AG04450 (cell line): ENCODE data around the gene MRPL52. TPM values are rescaled to one million over a fixed set of nuclear protein-coding genes. Genes with fewer than 3 reads are reported as not detected.

Experiments
- CTCF ChIA-PET: fragments of 300-600, 350-600 bp; formaldehyde crosslinking; extraction: SDS; loops from one replicate; lab custom pipeline; 2022; ENCODE audit warnings: antibody characterized with exemption, inconsistent platforms; lab: Charles Lee
- POLR2A ChIA-PET: fragments of 350-600 bp; formaldehyde crosslinking; extraction: SDS; loops from one replicate; lab custom pipeline; 2021; ENCODE audit warnings: antibody characterized with exemption, inconsistent platforms; lab: Yijun Ruan, JAX
- DNase-seq: peaks from one replicate; pipeline ENCODE4 v3.0.0-alpha.2; 2011; ENCODE audit warnings: low read depth, low spot score
- H3K27ac ChIP-seq: one replicate; pipeline ENCODE4 v1.5.1; 2012; ENCODE audit warnings: low read depth, low read length, control low read depth
- H3K27me3 ChIP-seq: one replicate; pipeline ENCODE4 v1.6.0; 2012; ENCODE audit warnings: low read length; ENCODE audit not compliant: control insufficient read depth, insufficient read depth
- H3K4me3 ChIP-seq: 2 replicates; pipeline ENCODE4 v1.5.1; 2011; ENCODE audit warnings: mild to moderate bottlenecking, low read depth, low read length, control low read depth
- H3K9me3 ChIP-seq: 2 replicates; pipeline ENCODE4 v1.5.1; 2012; ENCODE audit warnings: low read length; ENCODE audit not compliant: control insufficient read depth, insufficient read depth
- CTCF ChIP-seq: IDR thresholded peaks from 2 replicates; pipeline ENCODE4 v1.5.1; 2011; ENCODE audit warnings: low read depth, low read length, control low read depth, inconsistent platforms
- polyA plus RNA-seq: library from polyadenylated mRNA; depleted of rRNA; stranded (reverse); fragments of >200 nt; gene quantifications from 2 replicates; pipeline ENCODE4 v1.2.3, GENCODE V29; 2011

The MRPL52 gene
- polyA plus RNA-seq, 1 experiment: 78.1 TPM

GRCh38 chr14:22807432-22808087 lies 22.1 kb upstream of the MRPL52 start:
- CTCF ChIA-PET: interaction anchor here (0.6 to 1.1 kb wide), 4 partner anchors 15 to 251 kb away, joined by 3 read pairs; no protein-coding TSS in a partner anchor
- Histone ChIP-seq H3K4me3 (no peak overlapping the region), H3K27ac (no peak overlapping the region), H3K9me3 (no peaks in the 10 kb centered on the region), H3K27me3 (no peaks in the 10 kb centered on the region)
- TF ChIP-seq CTCF: no peak
- DNase-seq: no peak
- POLR2A ChIA-PET: interaction anchor here (0.5 kb wide), 1 partner anchor 204 kb away, joined by 4 read pairs; no protein-coding TSS in a partner anchor

- Histone ChIP-seq H3K4me3 (no peak overlapping the region), H3K27ac (no peak overlapping the region), H3K9me3 (no peaks in the 10 kb centered on the region), H3K27me3 (no peaks in the 10 kb centered on the region)
- ChIA-PET POLR2A (no interaction called here), CTCF (interaction anchor here (0.6 to 1.3 kb wide), 5 partner anchors 14 to 252 kb away, joined by 3 to 6 read pairs (median 3); no protein-coding TSS in a partner anchor)
- DNase-seq: no peak
- TF ChIP-seq CTCF: no peak
Measured at GRCh38 chr14:22808388-22809209, 21.1 kb upstream of the MRPL52 start.

GRCh38 chr14:22811722-22812121 lies 18.0 kb upstream of the MRPL52 start:
- Histone ChIP-seq H3K9me3 (no peaks in the 10 kb centered on the region), H3K27me3 (no peaks in the 10 kb centered on the region), H3K27ac (no peak overlapping the region), H3K4me3 (no peak overlapping the region)
- POLR2A ChIA-PET: interaction anchor here (0.7 kb wide), 1 partner anchor 45 kb away, joined by 4 read pairs; the partner anchor contains the start of gene OXA1L
- no peak for DNase-seq
- CTCF ChIA-PET: interaction anchor here (1.0 kb wide), 2 partner anchors 8 to 61 kb away, joined by 3 to 8 read pairs; no protein-coding TSS in a partner anchor
- no peak for TF ChIP-seq CTCF

GRCh38 chr14:22812744-22813143 lies 16.9 kb upstream of the MRPL52 start:
- no peak overlapping the region for H3K4me3 ChIP-seq
- no peaks in the 10 kb centered on the region for H3K27me3 ChIP-seq
- no peaks in the 10 kb centered on the region for H3K9me3 ChIP-seq
- POLR2A ChIA-PET: no interaction called here
- no peak overlapping the region for H3K27ac ChIP-seq
- no peak for DNase-seq
- CTCF ChIA-PET: interaction anchor here (0.8 to 1.5 kb wide), 3 partner anchors 10 to 256 kb away, joined by 3 to 4 read pairs (median 3); no protein-coding TSS in a partner anchor
- TF ChIP-seq CTCF: no peak
